GM10266 (cell line): ENCODE data around the gene CAST.

Experiments used
- DNase-seq: peaks from one replicate; pipeline ENCODE4 v3.0.0; 2012; ENCODE audit errors: extremely low spot score
- CTCF ChIP-seq: IDR thresholded peaks from 2 replicates; pipeline ENCODE4 v1.5.1; 2012; ENCODE audit warnings: mild to moderate bottlenecking, low read depth; ENCODE audit not compliant: control insufficient read depth, insufficient read depth; ENCODE audit errors: missing control alignments

CAST gene

GRCh38 chr5:96808541-96808828 is 146.3 kb downstream of the CAST start:
- no peak for TF ChIP-seq CTCF
- DNase-seq, result no peak

DNA sequence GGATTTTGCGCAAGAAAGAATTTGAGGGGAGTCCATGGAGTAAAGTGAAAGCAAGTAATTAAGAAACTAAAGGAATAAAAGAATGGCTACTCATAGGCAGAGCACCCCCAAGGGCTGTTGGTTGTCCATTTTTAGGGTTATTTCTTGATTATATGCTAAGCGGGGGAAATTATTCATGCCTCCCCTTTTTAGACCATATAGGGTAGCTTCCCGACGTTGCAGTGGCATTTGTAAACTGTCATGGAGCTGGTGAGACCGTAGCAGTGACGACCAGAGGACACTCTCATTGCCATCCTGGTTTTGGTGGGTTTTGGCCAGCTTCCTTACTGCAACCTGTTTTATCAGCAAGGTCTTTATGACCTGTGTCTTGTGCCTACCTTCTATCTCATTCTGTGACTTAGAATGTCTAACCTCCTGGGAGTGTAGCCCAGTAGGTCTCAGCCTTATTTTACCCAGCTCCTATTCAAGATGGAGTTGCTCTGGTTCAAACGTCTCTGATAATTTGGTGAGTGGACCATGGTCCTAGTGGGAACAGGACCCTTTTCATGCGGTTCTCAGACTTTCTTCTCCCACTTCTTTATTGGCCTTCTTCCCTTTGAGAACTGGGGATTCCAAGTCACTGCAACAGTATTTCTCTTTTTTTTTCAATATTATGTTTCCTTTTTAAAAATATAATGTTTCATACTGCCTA is 146.8 kb downstream of the CAST start:
- no peak for DNase-seq
- TF ChIP-seq CTCF, result no peak

GRCh38 chr5:96809921-96810320 is 147.7 kb downstream of the CAST start:
- no peak for DNase-seq
- no peak for TF ChIP-seq CTCF

GRCh38 chr5:96812851-96813250 is 150.7 kb downstream of the CAST start:
- no peak for DNase-seq
- TF ChIP-seq CTCF, result no peak

GRCh38 chr5:96814041-96814440 is 151.9 kb downstream of the CAST start:
- TF ChIP-seq CTCF, result no peak
- no peak for DNase-seq

- no peak for DNase-seq
- no peak for TF ChIP-seq CTCF
These were observed 154.3 kb downstream of the CAST start for GRCh38 chr5:96816411-96816939.

DNA sequence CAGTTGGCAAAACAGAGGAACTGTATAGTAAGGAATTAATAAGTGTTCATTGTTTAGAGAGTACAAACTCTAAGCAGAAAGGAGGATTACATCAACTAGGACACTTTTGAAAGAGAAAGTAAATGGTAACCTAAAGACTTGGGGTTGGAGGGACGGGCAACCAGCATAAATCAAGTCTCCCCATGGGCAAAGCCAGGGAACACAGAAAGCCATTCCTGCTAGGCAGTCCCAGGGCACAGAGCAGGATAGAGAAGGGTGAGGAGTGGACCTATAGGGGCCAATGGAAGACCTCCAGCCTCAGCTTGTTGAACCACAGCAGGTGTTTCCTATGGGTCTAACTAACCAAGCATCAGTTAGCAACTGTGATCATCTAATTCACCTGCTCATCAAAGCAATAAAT is 154.8 kb downstream of the CAST start:
- no peak for TF ChIP-seq CTCF
- no peak for DNase-seq
